HG02588 (cell line): ENCODE data around the gene CTTNBP2NL.

Experiments
- ATAC-seq: cut with Tn5 transposase; IDR thresholded peaks from one replicate; pipeline ENCODE4 v1.9.1; 2021; ENCODE audit warnings: mild to moderate bottlenecking, moderate library complexity; ENCODE audit not compliant: unreplicated experiment

Gene CTTNBP2NL, protein sequence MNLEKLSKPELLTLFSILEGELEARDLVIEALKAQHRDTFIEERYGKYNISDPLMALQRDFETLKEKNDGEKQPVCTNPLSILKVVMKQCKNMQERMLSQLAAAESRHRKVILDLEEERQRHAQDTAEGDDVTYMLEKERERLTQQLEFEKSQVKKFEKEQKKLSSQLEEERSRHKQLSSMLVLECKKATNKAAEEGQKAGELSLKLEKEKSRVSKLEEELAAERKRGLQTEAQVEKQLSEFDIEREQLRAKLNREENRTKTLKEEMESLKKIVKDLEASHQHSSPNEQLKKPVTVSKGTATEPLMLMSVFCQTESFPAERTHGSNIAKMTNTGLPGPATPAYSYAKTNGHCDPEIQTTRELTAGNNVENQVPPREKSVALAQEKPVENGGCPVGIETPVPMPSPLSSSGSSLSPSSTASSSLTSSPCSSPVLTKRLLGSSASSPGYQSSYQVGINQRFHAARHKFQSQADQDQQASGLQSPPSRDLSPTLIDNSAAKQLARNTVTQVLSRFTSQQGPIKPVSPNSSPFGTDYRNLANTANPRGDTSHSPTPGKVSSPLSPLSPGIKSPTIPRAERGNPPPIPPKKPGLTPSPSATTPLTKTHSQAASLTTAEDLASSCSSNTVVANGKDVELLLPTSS

DNA sequence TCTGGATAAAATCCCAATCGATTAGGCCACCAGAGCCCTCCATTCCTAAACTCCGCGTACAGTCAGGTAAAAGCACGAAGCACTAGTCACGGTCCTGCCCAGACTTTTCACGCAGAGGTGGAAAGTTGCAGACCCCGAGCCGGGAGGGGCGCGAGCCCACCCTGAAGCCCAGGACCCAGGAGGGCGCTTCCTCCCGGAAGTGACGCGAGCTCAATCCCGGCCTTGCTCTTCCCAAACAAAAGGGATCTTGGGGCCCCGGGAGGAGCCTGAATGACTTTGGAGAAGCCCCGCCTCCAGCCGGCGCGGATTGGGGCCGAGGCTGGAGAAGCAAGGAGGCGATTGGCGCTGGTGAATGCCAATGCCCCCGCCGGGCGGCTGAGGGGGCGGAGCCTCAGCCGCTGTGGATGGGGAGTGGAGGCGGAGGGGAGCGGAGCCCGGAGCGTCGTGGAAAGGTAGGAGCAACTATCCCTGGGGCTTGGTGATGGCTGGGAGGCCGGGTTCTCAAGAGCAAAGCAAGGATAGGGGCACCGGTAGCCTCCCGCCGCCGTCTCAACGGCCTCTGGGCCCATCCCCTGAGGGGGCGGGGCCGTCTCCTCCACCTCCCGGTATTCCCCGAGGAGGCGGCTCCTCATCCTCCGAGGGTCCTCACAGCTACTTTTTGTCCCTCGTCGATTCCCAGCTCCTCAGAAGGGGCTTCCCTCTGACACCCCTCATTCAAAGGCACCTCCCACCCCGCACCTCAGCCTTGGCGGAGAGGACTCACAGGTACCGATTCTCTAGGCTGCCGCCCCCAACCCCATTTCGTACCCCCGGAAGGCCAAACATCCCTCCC lies at the start of gene CTTNBP2NL:
TSS of gene CTTNBP2NL (plus strand) at position 394 of the 832 bp plus-strand sequence. CDS start 19,952 bp downstream, outside the sequence.
- ATAC-seq: peak; percentile 82

DNA sequence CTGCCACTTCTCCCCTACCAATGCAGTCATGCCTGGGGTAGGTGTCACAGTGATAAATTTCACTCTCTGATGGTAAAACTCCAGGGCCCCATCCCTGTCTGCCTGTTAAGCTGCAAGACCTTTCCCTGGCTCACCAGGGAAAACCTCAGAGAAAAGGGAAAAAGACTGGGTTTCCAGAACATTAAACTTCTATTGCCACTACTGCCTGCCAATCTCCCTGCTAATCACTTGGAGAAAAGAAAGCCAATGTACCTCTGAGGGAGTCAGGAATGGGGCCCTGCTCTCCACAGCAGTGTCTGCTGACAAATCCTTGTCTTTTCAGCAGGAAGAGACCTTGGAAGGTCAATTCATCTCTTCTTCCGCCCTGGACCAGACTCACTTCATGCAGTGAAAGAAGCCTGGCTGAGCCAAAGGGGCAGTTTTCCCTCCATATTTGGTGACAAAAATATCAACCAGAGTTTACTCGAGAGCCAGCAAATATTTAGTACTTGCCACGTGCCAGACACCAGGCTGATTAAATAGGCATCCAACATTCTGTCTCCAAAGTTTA lies 49.1 kb upstream of the CTTNBP2NL start:
- no peak for ATAC-seq

DNA sequence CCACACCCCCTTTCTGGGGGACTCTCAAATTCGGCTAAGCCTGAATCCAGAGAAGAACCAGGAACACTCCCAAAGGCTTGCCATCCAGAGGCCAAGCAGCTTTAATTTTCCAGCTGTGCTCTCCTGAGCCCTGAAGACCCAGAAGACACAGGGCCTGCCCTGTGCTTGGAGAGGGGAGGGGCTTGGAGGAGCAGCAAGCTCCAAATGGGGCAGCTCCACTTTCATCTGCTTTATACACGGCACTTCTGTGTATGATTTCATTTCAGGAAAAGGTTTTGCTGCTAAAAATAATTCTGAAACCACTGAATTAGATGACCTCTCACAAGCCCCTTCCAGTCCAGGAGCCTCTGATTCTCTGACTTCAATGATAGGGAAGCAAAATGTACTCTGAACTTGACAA lies 39.2 kb upstream of the CTTNBP2NL start:
- ATAC-seq: no peak

DNA sequence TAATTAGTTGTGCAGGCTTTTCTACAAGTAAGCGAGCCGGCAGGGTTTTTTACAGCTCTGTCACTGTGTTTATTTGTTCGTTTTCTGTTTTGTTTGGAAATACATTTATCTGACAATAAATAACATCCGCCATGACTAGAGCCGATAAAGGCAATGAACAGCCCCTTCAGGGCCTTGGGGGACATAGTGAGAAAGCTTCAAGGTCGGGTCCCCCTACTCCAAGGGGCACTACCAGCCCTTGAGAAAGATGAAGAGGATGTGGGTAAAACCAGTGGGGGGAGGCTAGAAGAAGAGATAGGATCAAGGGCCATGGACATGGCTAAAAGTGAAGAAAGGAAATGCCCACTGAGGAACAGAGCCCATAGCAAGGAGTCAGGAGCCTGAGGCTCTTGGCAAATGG lies 38.5 kb upstream of the CTTNBP2NL start:
- no peak for ATAC-seq

DNA sequence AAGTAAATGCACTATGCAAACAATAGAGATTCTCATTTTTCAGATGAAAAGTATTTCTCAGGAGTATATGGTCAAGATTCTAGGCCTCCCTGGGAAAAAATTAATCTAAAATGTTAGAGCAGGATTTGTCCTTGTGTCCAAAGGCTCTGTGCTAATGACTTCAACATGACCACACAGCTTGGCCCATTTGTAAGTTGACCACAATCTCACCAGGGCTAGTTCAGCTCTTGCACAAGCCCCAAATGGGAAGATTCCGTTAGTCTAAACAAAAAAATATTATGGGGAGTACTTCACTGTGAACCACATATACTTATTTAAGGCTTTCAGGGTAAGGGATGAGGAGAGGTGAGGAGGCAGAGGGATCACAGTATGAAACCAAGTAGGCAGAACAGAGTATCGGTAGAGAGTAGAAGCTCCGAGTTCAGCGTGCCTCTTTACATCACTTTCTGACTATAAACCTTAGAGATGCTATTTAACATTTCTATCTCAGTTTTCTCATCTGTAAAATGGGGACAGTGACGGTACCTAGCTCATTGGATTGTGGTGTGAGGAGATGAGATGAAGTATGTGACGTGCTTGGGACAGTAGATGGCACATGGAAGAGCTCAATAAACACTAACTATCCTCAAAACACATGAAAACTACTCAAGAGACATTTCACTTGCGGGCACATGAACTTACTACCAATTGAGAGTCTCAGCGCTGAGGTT lies 37.8 kb upstream of the CTTNBP2NL start:
- ATAC-seq: no peak

DNA sequence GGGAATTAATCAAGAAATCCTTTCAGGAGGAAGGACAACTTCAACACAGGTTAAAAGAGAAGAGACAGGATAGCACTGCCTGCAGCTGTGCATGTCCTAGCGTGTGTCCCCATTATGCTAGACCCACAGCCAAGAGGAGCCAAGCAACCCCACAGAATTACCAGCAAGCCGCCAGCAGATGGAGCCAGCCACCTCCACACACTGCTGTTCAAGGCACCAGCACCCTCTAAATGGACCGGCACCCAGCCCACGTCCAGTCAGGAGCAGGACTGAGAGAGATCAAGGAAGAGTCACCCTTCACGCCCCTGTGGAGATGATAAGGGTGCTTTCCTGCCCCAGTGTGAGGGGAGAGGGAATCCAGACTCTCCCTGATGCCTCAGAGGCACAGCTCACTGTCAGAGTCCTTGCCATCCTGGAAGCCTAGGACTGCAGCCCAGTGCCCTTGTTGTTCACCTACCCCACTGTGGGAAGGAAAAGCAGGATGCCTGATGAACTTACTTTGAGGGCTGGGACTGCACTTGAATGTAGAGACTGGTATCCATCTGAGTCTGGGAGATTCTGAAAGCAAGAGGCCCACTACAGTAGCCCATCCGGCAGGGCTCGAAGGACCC lies 37.1 kb upstream of the CTTNBP2NL start:
- ATAC-seq: peak; percentile 77

DNA sequence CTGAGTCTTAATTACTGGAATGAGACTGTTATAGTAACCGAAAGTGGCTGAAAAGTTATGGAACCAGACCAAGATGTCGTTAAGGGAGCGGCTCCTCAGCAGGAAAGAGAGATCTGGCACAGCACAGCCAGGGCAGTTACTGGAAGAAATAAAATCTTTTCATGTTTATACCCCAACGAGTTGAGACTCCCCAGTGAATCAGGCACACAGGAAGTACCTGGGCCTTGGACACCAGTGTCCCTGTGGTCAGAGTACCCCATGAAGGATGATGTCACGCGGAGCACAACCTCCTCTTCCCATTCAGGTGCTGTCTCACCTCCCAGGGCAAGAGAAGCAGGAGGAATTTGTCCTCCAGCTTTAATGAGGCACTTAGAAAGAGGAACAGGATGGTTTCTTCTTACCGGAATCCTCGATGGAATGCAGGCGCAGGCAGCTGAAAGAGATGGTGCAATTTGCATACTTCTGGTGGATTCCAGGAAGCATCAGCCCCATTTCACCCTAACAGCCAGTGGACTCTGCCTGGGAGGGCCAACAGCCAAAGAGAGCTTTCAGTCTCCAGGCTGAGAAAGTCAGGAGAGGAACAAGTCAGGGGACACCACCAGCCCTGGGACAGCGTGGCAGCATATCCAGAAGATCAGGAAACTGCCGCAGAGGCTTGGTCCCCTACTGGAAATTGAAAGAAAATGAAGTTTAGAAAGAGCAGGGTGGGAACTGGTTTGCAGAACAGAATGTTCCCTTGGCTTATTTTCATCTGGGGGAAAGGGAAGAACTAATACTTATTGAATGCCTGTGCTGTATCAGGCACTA lies 35.9 kb upstream of the CTTNBP2NL start:
- ATAC-seq: no peak

DNA sequence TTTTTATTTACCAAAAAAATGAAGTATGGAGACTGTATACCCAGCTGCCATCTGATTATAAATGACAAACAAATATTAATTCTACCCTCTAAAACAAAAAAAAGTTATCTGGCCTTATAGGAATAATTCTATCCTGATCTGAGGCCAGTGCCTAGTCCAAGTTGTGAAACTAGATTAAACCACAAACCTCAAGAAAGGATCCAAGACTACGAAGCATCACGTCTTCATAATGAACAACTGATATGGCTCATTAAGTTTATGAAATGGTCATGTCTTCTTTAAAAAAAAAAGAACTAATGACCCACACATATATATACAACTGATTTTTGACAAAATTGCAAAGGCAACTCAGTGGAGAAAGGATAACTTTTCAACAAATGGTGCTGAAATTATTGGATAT lies 32.4 kb upstream of the CTTNBP2NL start:
- ATAC-seq: no peak

DNA sequence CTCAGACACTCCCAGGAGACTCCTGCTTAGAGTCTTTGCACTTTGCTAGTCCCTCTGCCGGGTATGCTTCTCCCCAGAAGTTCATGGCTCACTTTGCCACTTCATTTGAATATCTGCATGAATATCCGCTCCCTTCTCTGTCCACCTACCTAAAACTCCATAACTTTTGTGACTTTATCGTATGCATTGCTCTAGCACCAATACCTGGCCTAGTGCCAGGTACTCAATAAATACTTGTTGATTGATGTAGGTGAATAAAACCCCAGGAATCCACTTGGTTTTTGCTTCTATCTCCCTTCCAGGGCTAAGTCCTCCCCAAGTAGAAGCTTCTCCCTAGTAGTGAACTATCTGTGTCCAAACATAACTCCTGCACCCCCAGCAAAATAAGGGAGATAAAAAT lies 27.8 kb upstream of the CTTNBP2NL start:
- ATAC-seq: no peak

DNA sequence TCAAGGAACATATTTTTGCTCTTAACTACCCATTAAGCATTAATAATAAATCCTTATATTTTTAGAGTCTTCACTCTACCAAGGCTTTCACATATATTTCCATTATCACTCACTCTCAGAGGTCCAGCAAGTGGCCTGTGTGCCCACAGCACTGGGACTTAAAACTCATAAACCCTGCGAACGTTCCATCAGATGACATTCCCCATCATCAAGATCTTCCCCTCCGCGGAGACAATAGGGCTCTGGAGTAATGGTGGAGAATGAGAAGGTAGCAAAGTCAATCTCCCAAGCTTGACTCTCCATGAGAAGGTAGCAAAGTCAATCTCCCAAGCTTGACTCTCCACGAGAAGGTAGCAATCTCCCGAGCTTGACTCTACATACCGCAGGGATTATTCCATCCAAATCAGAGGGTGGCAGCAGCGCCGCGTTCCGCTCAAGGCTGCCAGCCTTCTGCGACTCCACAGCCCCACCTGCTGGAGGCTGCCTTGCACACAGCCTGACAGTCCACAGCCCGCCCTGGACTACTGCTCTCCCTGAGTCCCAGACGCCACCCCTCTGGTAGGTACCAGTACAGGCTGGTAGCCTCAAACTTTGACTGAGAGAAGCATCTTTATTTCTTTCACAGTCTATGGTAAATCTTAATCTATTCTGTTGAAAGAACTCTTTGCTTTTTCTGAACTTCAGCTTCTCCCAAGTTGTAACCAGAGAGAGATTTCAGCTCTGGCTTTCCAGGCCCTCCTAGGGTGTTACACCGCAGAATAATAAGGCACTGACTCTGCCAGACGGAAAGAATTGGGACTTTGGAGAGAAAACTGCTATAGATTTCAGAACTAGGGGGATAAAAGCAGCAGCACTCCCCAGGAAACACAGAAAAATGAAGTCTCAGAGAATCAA lies 26.4 kb upstream of the CTTNBP2NL start:
- peak; percentile 96 for ATAC-seq

DNA sequence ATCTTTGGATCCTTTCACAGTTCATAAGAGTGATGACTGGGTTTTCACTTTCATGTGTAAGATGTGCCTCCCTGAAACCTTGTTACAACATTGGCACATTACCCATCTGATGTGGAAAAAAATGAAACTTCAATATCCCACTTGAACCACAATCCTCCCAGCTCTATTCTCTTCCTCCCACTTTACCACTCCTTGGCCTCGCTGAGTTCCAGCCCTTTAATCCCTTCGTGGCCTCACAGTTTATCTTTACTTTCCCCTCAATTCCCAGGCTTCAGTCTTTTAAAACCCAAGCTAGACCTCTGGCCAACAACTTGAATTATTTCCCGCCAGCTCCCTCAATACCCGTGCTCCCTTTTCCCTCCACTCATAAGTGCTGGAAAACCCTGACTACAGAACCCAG lies 25.0 kb upstream of the CTTNBP2NL start:
- ATAC-seq: no peak

DNA sequence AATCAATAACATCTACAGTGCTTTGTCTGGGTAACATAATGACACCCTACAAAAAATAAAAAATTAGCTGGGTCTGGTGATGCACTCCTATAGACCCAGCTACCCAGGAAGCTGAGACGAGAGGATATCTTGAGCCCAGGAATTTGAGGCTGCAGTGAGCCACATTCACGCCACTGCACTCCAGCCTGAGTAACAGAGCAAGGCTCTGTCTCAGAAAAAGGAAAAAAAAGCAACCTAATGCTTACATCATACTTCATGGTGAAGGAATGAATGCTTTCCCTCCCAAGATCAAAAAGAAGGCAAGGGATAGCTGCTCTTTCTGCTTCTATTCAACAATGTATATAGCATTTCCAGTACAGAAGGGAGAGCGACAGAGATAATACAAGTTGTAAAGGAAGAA lies 24.2 kb upstream of the CTTNBP2NL start:
- no peak for ATAC-seq

DNA sequence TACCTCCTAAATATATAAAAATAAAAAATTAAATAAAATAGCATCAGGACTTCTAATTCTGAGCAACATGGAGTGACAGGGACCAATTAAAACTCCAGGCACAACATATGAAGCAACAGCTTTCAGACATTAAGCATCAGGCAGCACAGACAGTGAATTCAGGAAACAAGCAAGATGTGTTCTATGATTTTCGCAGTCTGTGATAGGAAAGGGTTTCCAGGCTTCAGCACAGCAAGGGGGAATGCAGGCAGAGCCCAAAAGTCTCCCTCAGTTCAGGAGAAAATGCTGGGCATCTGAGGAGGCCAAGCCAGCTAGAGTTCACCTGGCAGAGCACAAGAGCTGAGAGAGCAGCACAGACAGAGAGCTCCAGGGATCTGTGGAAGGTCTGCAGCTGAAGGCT lies 22.2 kb upstream of the CTTNBP2NL start:
- ATAC-seq: no peak

DNA sequence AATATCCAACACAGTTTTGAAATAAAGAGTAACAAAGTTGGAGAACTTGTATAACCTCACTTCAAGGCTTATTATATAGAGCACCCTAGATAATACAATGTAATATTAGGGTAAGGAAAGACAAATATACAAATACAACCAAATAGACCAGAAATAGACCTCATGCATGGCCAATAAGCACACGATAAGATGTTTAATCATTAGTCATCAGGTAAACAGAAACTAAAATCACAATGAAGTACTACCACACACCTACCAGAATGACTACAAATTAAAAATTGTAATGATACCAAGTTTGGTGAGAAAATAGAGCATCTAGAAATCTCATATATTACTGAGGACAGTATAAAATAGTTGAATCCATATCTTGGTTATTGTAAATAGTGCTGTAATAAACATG lies 20.3 kb upstream of the CTTNBP2NL start:
- no peak for ATAC-seq

DNA sequence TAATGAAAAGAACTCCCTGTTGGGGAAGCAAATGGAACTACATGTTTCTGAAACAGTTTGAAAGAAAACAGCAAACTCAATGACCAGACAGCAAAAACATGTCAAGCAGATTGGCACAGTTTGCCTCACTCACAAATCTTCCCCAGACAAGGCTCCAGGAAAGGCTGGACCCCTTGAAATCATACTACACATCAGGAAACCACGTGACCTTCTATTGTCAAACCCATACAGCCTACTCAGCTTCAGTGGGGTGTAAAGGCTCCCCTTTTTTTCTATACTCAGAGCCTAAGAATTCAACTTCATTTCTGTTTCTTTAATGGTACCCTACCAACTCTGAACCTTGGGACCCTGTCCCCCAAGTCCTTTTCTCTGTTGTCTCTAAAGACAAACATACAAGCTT lies 15.7 kb upstream of the CTTNBP2NL start:
- ATAC-seq: no peak

DNA sequence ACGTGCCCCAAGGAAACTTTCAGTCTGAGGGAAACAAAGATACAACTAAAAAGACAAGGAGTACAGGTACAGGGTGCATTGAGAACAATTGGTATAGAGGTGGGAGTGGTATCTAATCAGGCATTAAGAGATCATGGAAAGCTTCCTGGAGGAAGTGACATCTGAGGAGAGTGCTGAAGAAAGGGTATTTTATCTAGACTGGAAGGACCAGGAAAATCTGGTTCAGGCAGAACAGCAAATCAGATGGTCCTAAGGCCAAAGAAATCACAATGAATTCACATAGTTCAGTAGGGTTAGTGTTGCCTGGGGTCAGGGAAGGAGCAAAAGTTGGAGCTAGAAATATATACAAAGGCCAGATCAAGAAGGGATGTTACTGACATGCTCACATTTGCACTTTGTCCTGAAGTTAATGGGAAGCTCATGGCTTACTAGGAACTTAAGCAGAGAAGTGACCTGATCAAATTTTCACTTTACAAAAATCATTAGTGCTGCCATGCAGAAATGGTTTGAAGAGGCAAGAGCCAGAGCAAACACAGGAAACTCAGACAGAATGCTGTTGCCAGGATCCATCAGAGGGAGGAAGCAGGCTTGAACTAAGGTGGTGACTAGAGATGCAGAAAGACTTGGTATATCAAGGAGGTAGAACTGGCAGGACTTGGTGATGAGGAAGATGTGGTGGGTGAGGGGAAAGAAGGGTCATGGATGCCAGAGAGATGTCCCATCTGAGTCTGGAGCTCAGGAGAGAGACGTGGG lies 14.5 kb upstream of the CTTNBP2NL start:
- no peak for ATAC-seq

DNA sequence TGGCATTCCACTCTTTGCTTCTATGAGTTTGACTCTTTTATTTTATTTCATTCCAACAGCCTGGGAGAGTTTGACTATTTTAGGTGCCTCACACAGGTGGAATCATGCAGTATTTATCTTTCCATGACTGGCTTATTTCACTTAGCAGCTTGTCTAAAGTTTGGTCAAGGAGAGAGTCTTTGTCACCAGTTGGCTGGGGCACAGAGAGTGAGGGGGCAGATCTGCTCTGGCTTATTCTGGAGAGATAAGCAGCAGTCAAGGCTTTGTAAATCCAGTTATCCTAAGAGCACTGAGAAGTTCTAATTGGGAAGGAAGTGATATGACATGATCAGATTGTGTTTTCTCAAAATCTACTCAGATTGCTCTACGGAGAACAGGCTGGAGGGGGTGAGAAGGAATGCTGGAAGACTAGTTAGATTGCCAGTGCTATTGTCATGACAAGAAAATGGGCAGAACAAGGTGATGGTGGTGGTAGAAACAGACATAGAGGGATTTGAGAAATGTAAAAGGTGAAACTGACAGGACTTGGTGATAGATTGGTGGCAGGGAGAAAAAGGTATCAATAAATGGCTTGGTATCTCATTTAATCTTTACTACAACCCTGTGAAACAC lies 12.1 kb upstream of the CTTNBP2NL start:
- ATAC-seq: no peak
